Activated naive CD4-positive, alpha-beta T cell treated with anti-CD3 and anti-CD28 coated beads for 36 hours (primary cell): ENCODE measurements around the gene NCOA6. TPM values are rescaled to one million over a fixed set of nuclear protein-coding genes. Genes with fewer than 3 reads are reported as not detected.

Source experiments
- CTCF ChIA-PET: fragments of 350-600 bp; sonication (Branson Sonifier 250); formaldehyde crosslinking; loops from one replicate; lab custom pipeline; 2021; ENCODE audit warnings: antibody characterized with exemption; lab: Charles Lee
- DNase-seq: peaks from one replicate; pipeline ENCODE4 v3.0.0-alpha.2; 2020
- H3K27ac Mint-ChIP-seq: one replicate; pipeline ENCODE4 v1.8.0; 2021; ENCODE audit warnings: mild to moderate bottlenecking, mixed read lengths
- H3K27me3 Mint-ChIP-seq: one replicate; pipeline ENCODE4 v1.8.0; 2021; ENCODE audit warnings: low read depth, mixed read lengths
- H3K36me3 Mint-ChIP-seq: one replicate; pipeline ENCODE4 v1.8.0; 2021; ENCODE audit warnings: low read depth, mixed read lengths
- H3K4me1 Mint-ChIP-seq: one replicate; pipeline ENCODE4 v1.8.0; 2021; ENCODE audit warnings: low read depth, mixed read lengths
- H3K4me3 Mint-ChIP-seq: one replicate; pipeline ENCODE4 v1.8.0; 2021; ENCODE audit warnings: mild to moderate bottlenecking, moderate library complexity, mixed read lengths
- H3K9me3 Mint-ChIP-seq: one replicate; pipeline ENCODE4 v1.8.0; 2021; ENCODE audit warnings: mixed read lengths
- intact Hi-C: fragments of 100-400 bp; cut with micrococcal nuclease; formaldehyde crosslinking; loops from one replicate; pipeline ENCODE4 v1.15.1; 2023
- total RNA-seq, 2 experiments: library from RNA; stranded (reverse); gene quantifications; one replicate each; pipeline ENCODE4 v1.2.3, GENCODE V29; 2021

Gene NCOA6
- total RNA-seq, 2 experiments from 2014 or later, result 13.9 to 14.1 TPM

DNA sequence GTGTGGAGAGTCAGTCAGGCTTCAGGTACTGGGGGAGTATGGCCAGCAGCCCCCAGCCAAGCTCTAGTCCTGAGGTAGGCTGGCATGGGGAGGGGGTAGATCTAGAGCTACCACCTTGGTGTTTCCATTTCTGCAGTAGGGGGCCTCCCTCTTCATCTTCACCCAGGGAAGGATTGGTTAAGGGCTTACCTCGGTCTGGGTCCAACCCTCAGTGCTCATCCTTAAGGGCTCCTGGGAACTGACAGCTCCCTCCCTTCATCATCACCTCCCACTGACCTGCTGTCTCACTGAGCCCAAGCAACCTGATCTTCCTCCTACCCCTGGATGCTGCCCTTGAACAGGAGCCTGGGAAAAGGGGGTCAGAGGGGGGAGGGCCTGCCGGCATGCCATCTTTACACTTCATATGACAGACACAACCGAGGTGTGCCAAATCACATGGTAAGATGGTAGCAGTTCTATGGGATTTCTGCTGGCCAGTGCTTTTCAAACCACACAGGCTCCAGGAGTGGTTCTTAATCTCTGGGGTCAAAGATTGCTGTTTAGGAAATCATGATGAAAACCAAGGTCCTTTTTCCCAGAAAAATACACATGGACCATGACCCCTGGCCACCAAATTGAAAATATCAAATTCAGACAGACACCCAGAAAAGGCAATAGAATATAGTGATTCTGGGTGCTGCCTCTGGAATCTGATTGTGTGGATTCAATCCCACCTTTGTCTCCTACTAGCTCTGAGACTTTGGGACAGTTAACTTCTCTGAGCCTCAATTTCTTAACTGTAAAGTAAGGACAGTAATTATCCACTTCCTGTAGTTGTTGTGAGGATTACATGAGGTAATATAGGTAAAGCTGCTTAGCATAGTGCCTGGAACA, 118.3 kb downstream of the NCOA6 start:
- Mint-ChIP-seq H3K9me3 (no peaks in the 10 kb centered on the region), H3K4me3 (no peak overlapping the region), H3K27me3 (peaks cover 3% of the 10 kb centered on the region), H3K27ac (no peak overlapping the region), H3K36me3 (no peaks in the 10 kb centered on the region), H3K4me1 (peaks cover 17% of the 10 kb centered on the region)
- intact Hi-C loops, result no loop called here
- DNase-seq, result no peak
- CTCF ChIA-PET, result interaction anchor here (0.9 to 7.9 kb wide), 15 partner anchors 23 to 452 kb away, joined by 3 to 52 read pairs (median 5); partner anchors contain the start of gene DYNLRB1

DNA sequence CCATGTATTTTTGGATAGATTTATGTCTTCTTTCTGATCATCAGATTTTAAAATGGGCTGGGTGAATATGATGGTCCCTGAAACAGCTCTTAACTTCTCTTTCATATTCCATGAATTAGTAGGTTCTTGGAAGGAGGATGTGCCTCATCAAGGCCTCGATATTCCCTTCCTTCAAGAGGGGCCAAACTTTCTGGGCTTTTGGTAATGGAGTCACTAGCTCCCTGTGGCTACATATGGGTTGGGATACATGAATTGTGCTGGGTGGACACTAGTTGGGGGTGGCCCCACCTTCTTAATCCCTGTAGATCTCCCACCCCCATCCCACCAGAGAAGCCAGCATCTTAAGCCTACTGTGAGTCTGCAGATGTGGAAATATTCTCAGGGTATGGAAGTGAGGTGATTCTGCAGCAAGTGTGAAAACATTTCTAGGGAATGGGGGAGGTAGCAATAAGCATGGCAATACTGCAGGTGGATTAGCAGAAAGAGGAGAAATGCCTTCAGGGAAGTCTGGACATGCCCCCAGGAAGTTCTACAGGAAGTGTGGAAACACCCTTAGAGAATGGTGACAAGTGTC, 119.1 kb downstream of the NCOA6 start:
- Mint-ChIP-seq H3K27ac (no peak overlapping the region), H3K9me3 (no peaks in the 10 kb centered on the region), H3K4me3 (no peak overlapping the region), H3K36me3 (no peaks in the 10 kb centered on the region), H3K4me1 (peaks cover 17% of the 10 kb centered on the region), H3K27me3 (peaks cover 6% of the 10 kb centered on the region)
- intact Hi-C loops, result no loop called here
- DNase-seq, result no peak
- CTCF ChIA-PET, result interaction anchor here (3.9 to 7.9 kb wide), 3 partner anchors 143 to 394 kb away, joined by 17 to 52 read pairs (median 49); no protein-coding TSS in a partner anchor

DNA sequence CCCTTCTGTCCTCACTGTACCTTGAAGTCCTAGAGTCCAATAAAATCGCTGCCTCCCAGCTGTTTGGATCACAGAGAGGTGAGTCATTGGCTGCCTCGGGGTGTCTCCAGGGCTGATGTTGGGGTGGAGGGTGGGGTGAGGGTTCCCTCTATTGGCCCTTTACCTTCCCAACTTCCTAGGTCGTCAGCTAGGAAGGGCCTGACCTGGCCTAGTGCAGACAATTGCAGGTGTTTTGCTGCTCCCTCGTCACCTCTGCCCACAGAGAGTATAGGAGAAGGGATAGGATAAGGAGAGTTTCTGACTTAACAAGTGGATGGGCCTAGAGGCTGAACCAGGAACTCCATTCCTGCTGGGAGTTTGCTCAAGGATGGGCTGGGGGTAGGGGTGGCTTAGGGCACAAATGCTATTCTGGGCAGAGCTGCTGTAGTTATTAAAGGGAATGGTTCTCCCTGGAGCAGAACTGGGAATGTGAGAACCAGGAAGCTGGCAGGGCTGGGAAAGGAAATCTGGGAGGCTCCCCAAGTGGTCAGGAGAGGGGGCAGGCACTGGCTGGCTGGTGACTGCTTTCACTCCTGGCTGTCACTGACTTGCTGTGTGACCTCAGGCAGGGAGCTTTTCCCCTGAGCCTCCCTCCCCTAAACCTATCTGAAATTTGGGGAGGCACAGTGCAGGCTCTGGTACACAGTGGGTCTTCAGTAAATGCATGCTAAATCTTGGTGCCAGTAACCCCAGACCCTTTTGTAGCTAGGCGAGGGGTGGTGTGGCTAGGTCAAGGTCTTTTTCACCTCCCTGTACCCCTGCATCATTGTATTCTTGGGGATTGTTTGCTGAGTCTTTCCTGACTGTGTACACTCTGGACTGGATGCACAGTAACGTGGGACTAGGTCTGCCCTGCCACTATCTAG, 119.8 kb downstream of the NCOA6 start:
- Mint-ChIP-seq H3K4me1 (peaks cover 16% of the 10 kb centered on the region), H3K9me3 (no peaks in the 10 kb centered on the region), H3K27ac (no peak overlapping the region), H3K4me3 (peak overlapping the region; percentile 71), H3K27me3 (peaks cover 6% of the 10 kb centered on the region), H3K36me3 (no peaks in the 10 kb centered on the region)
- intact Hi-C loops, result no loop called here
- peak; percentile 63 for DNase-seq
- CTCF ChIA-PET, result interaction anchor here (0.7 to 7.9 kb wide), 5 partner anchors 142 to 393 kb away, joined by 3 to 52 read pairs (median 17); partner anchors contain the start of gene DYNLRB1

DNA sequence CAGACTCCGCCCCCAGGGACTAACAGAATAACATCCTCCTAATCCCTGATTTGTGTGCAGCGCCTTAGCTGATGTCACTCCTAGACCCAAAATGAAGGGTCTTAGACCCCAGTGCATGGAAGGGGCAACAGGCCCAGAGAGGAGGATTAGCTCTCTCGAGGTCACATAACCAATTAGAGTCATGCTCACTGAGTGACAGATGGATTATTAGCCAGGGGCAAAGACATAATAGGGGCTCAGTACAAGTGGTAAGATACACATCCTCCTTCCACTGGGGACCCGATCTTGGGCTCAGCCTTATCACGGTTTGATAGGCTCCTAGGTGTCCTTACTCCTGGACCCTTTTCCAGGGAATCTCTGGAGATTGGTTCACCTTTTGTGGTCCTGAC, 120.4 kb downstream of the NCOA6 start:
- intact Hi-C loops, result no loop called here
- peaks cover 10% of the 10 kb centered on the region for H3K4me1 Mint-ChIP-seq
- CTCF ChIA-PET, result interaction anchor here (0.6 to 7.9 kb wide), 7 partner anchors 9 to 393 kb away, joined by 3 to 52 read pairs (median 7); partner anchors contain the start of gene DYNLRB1

DNA sequence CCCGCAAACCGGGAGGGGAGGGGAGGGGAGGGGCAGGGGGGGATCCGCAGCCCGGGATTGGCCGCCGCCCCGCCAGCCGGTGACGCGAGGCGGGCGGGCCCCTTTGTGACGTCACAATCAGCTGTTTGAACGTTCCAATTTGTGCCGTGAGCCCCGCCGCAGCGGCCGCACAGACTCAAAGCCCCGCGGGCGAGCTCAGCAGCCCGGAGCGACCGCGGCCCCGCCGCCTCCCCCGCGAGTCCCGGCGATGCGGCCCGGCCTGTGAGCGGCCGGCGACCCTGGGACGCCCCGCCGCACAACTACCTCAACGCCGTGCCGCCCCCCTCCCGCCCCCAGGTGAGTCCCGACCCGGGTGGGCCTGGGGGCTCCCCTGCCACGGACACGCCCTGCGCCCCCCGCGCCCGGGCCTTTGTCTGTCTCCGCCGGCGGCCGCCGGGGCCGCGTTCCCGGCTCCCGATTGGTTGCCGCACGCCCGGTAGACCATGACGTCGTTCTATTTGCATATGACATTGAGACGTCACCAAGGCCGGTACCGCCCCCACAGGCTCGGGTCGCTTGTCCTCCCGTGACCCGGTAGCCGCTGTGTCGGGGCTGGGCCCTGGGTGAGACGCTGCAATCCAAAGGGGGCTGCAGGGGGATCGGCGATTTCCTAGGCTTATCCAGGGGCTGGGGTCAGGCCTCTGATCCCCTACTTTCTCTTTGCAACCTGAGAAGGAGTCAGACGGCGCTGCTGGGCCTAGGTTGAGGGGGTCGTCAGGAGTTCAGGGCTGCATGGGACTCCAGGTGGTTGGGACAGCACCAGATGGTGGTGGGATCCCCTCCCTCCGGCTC, 121.1 kb downstream of the NCOA6 start, which contains the start of gene TP53INP2:
TP53INP2 (plus strand) TSS at position 168 of the 831 bp plus-strand sequence. CDS start 4,396 bp downstream, outside the sequence.
- CTCF ChIA-PET, result interaction anchor here (0.6 to 7.9 kb wide), 8 partner anchors 9 to 1527 kb away, joined by 3 to 52 read pairs (median 5); partner anchors contain the start of gene DYNLRB1
- Mint-ChIP-seq H3K4me3 (peak within 1 kb of the TSS; percentile 90), H3K27me3 (peaks cover 6% of the 10 kb centered on the region), H3K36me3 (no peaks in the 10 kb centered on the region), H3K4me1 (peaks cover 10% of the 10 kb centered on the region), H3K9me3 (no peaks in the 10 kb centered on the region), H3K27ac (peak within 1 kb of the TSS; percentile 13)
- intact Hi-C loops, result loop anchor here (1.0 kb wide), 2 partner anchors 27 to 146 kb away; partner anchors contain the start of genes MAP1LC3A and PIGU
- peak; percentile 81 for DNase-seq

More for the DNA sequence above, 120.4 kb downstream of the NCOA6 start:
- DNase-seq, result no peak
- Mint-ChIP-seq H3K27me3 (peaks cover 6% of the 10 kb centered on the region), H3K4me3 (peak overlapping the region; percentile 71), H3K27ac (no peak overlapping the region), H3K36me3 (no peaks in the 10 kb centered on the region), H3K9me3 (no peaks in the 10 kb centered on the region)

DNA sequence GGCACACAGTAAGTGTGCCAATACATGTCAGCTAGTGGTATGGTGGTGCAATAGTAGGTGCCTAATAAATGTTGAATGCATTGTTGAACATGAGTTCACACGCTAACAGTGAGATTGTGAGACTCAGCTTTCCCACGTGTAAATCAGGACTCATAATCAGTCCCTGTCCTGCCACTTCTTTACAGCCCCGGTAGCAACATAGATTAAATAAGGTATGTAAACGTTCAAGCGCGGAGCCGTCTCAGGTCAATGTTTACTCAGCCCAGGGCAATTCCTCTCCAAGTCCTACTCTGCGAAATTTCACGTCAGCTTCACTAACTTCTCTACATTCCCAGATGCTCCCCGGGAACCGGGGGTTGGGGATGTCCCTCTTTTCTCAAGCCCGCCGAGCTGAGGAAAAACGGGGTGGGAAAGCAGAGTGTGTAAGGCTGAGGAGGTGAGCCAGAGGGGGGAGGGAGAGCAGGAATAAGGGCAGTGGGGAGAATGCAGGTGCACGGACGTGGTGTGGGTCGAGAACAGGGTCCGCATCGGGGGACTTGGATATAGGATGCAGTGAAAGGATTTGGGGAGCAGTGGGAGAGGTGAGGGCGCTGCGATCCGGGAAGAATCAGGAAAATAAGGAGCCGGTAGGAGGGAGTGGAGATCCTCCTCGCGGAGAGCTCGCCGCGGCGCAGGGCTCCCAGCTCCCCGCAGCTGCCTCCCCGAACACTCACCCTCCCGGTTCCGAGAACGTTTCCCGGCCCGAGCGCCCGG, 121.9 kb downstream of the NCOA6 start:
- CTCF ChIA-PET, result interaction anchor here (0.6 to 7.9 kb wide), 4 partner anchors 11 to 1526 kb away, joined by 3 to 49 read pairs (median 6); no protein-coding TSS in a partner anchor
- peaks cover 10% of the 10 kb centered on the region for H3K4me1 Mint-ChIP-seq
- H3K4me3 Mint-ChIP-seq, result peak overlapping the region; percentile 90
- intact Hi-C loops, result loop anchor here (1.0 kb wide), 2 partner anchors 26 to 145 kb away; partner anchors contain the start of genes MAP1LC3A and PIGU
- no peak for DNase-seq
- no peaks in the 10 kb centered on the region for H3K36me3 Mint-ChIP-seq
- H3K27me3 Mint-ChIP-seq, result peaks cover 6% of the 10 kb centered on the region
- H3K9me3 Mint-ChIP-seq, result no peaks in the 10 kb centered on the region
- H3K27ac Mint-ChIP-seq, result peak overlapping the region; percentile 13

DNA sequence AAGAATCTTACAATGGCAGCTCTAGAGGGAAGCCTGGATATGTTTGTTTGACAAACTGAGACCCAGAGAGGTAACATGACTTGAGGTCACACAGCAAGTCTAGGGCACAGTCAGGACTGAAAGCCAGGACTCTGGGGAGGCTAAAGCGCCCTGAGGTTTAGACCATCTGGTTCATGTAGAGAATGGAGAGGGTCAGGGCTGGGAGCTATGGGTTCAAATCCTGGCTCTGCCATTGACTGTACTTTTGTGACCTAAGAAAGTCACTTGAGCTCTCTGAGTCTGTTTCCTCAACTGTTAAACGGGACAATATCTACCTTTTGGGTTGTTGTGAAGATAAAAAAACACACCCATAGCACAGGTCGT, 122.4 kb downstream of the NCOA6 start:
- Mint-ChIP-seq H3K4me1 (peaks cover 10% of the 10 kb centered on the region), H3K27ac (no peak overlapping the region), H3K9me3 (no peaks in the 10 kb centered on the region), H3K36me3 (no peaks in the 10 kb centered on the region), H3K4me3 (peak overlapping the region; percentile 90), H3K27me3 (peaks cover 6% of the 10 kb centered on the region)
- CTCF ChIA-PET, result interaction anchor here (0.9 to 7.9 kb wide), 2 partner anchors 141 to 391 kb away, joined by 6 to 49 read pairs; no protein-coding TSS in a partner anchor
- intact Hi-C loops, result no loop called here
- no peak for DNase-seq

DNA sequence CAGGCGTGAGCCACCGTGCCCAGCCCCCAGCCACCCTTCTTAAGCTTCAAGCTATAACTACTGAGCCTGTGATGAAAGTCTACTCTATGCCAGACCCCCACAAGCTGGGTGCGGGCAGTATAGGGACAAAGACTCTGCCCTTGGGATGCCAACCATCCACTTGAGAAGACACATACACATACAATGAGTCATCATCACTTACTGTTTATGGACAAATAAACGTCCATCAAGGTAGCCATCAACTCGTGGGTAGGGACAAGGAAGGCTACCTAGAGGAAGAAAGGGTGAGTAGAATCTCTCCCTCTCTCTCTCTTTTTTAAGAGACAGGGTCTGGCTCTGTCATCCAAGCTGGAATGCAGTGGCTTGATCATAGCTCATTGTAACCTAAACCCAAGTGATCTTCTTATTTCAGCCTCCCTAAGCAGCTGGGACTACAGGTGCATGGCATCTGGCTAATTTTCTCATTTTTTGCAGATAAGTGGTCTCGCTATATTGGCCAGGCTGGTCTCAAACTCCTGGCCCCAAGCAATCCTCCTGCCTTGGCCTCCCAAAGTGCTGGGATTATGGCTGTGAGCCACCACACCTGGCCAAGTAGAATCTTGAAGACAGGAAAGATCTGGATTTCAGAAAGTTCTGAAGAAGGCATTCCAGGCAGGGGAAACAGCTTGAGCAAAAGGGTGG, 123.9 kb downstream of the NCOA6 start:
- no peaks in the 10 kb centered on the region for H3K9me3 Mint-ChIP-seq
- no peak for DNase-seq
- H3K27ac Mint-ChIP-seq, result no peak overlapping the region
- no peaks in the 10 kb centered on the region for H3K36me3 Mint-ChIP-seq
- H3K4me3 Mint-ChIP-seq, result no peak overlapping the region
- H3K4me1 Mint-ChIP-seq, result peaks cover 10% of the 10 kb centered on the region
- CTCF ChIA-PET, result no interaction called here
- intact Hi-C loops, result no loop called here
- peaks cover 6% of the 10 kb centered on the region for H3K27me3 Mint-ChIP-seq

DNA sequence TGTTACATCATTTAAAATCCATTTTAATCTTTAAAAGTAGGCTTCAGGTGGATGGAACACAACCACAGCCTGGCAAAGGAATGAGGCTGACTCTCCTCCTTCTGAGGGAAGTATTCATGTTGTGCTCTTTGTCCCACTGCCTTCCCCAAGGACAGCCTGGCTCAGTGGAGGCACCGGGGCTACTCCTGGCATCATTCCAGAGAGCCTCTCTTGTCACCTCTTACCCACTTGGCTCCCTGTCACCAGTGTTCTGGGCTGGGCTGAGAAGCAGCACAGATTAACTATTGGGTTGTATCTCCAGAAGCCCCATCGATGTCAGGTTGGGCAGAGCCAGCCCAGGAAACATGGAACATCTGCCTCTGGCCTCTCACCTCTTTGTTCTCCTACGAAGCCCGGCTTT, 132.0 kb downstream of the NCOA6 start:
- CTCF ChIA-PET, result no interaction called here

DNA sequence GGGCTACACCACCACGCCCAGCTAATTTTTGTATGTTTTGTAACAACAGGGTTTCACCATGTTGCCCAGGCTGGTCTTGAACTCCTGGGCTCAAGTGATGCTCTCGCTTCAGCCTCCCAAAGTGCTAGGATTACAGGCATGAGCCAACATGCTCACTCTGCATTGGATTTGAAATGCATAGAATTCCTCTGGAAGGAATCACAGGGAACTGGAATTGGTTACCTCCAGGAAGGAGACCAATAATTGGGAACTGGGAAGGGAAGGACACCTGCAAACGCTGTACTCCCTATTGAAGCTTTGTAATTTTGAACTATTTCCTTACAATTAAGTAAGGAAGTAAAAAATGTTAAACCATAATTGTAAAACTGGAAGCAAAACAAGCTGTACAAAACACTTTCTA, 133.6 kb downstream of the NCOA6 start:
- Mint-ChIP-seq H3K36me3 (no peaks in the 10 kb centered on the region), H3K27me3 (no peaks in the 10 kb centered on the region), H3K27ac (no peak overlapping the region), H3K4me3 (no peak overlapping the region), H3K9me3 (no peaks in the 10 kb centered on the region), H3K4me1 (no peaks in the 10 kb centered on the region)
- intact Hi-C loops, result no loop called here
- CTCF ChIA-PET, result no interaction called here
- DNase-seq, result no peak

More for the DNA sequence above, 132.0 kb downstream of the NCOA6 start:
- DNase-seq, result no peak
- Mint-ChIP-seq H3K27ac (no peak overlapping the region), H3K4me3 (no peak overlapping the region), H3K27me3 (no peaks in the 10 kb centered on the region), H3K36me3 (no peaks in the 10 kb centered on the region), H3K9me3 (no peaks in the 10 kb centered on the region), H3K4me1 (no peaks in the 10 kb centered on the region)
- intact Hi-C loops, result no loop called here
